HTERT RPE-1 (cell line): ENCODE results near the gene LTBP4.
"Not testable (repeated sequence)": the region's sequence is repeated elsewhere in the genome, so short reads cannot be mapped to it uniquely, and the experiment has no call there.

Source experiments
- in situ Hi-C: fragments of 300-500 bp; cut with MboI; formaldehyde crosslinking; loops from 4 replicates; pipeline ENCODE4 v1.14.3; 2020; ENCODE audit warnings: low sequenced_read_pairs

The LTBP4 gene

GRCh38 chr19:40571831-40572495 is 29.2 kb upstream of the LTBP4 start:
- in situ Hi-C loops, result no loop called here

DNA sequence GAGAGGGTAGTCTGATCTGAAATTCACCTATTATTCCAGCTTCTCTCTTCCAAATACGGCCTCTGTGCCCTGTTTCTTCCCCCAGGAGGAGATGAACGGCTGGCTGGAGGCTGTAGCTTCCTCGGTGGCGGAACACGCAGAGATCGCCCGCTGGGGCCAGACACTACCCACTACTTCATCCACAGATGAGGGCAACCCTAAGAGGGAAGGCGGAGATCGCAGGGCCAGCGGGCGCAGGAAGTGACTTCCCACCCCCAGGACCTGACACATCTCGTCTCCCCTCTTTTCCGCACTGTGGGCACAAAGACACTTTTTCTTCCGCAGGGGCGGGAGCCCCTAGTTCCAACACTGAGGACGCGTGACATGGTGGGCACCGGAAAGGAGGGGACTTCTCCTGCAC is 25.8 kb upstream of the LTBP4 start:
- in situ Hi-C loops, result no loop called here

DNA sequence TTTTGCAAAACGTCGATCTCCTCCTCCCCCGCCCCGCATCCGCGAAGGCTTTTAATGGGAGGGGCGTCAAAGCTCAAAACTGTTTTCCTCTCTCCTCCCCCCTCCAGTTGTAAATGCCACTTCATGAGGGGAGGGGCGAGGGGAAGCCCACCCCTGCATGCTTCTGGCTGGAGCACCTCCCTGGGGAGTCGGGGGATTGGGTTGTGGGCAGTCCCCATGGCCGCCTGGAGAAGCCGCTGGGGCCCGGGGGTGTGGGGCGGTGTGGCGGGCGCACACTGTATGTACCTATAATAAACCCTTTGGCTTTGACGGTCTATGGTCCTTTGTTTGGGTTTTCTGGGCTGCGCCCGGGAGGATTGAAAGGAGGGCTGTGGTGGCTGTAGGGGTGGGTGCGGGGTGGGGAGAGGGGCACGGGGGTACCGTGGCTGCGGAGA is 25.0 kb upstream of the LTBP4 start:
- in situ Hi-C loops, result no loop called here

GRCh38 chr19:40576585-40577451 is 24.4 kb upstream of the LTBP4 start, which contains the start of gene SHKBP1:
SHKBP1 (plus strand) TSS chr19:40576873; CDS start chr19:40576900, 27 bp downstream.
- in situ Hi-C loops, result no loop called here

DNA sequence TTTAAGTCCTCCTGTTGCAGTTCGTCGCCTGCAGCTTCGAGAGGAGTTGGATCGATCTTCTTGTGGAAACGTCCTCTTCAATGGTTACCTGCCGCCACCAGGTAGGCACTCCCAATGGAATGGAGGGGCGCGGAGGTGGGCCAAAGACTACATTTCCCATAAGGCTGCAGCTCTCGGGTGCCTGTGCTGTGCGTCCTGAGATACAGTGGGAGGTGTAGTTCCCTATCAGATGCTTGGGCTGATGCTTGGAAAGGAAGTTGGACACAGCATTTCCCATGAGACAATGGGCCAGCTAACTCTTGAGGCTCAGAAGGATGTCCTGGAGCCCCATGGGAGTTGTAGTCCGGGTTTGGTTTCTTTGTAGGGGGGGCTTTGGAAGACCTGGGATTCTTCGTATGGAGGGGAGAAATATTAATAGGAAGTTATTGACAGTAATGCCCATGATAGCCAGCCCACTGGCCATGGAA is 22.7 kb upstream of the LTBP4 start:
- in situ Hi-C loops, result no loop called here

- in situ Hi-C loops, result no loop called here
These were observed 20.6 kb upstream of the LTBP4 start for GRCh38 chr19:40580619-40581018.

GRCh38 chr19:40581531-40581930 is 19.6 kb upstream of the LTBP4 start:
- in situ Hi-C loops, result no loop called here

GRCh38 chr19:40582467-40582866 is 18.7 kb upstream of the LTBP4 start:
- in situ Hi-C loops, result no loop called here

- in situ Hi-C loops, result no loop called here
These were observed 17.9 kb upstream of the LTBP4 start for GRCh38 chr19:40583283-40583682.

DNA sequence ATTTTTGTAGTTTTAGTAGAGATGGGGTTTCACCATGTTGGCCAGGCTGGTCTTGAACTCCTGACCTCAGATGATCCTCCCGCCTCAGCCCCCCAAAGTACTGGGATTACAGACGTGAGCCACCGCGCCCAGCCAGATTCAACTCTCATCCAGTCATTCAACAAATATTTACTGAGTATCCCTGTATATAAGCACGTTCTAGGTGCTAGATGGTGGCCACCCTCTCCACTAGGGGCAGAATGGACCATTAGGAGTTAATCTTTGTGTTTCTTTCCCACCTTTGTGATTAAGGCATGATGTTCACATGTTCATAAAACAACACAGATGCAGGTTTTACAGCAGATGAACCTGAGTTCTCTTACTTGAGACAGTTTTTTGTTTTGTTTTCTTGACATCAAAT is 17.2 kb upstream of the LTBP4 start:
- in situ Hi-C loops, result no loop called here

- in situ Hi-C loops, result no loop called here
These were observed 15.8 kb upstream of the LTBP4 start for GRCh38 chr19:40585241-40585981.

GRCh38 chr19:40585982-40586422 is 15.2 kb upstream of the LTBP4 start:
- in situ Hi-C loops, result no loop called here

- in situ Hi-C loops, result no loop called here
These were observed 14.6 kb upstream of the LTBP4 start for GRCh38 chr19:40586611-40587010.

DNA sequence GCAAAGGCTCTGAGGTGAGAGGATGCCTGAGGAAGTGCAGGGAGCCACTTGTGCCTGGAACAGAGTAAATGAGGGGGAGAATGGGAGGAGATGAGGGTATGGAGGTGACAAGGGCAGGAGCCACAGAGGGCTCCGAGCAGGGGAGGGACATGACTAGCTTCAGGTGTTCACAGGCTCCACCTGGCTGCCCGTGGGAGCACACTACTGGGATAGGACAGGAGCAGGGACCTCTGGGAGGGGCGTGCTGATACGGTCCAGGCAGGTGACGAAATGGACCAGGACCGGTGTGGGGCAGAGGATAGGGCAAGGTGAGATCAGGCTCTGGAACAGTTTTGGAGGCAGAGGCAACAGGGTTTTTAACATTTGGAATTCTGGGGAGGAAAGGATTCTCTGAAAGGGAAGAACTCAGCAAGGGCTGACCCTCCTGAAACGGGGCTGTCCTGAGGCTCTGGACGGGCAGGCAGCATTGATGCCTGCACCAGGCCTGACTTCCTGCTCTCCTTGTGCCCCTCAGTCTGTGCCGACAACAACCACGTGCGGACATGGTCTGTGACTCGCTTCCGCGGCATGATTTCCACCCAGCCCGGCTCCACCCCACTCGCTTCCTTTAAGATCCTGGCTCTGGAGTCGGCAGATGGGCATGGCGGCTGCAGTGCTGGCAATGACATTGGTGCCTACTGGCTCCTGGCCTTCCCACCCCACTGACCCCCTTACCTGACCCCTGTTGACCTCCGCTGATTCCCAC is 12.9 kb upstream of the LTBP4 start:
- in situ Hi-C loops, result no loop called here

DNA sequence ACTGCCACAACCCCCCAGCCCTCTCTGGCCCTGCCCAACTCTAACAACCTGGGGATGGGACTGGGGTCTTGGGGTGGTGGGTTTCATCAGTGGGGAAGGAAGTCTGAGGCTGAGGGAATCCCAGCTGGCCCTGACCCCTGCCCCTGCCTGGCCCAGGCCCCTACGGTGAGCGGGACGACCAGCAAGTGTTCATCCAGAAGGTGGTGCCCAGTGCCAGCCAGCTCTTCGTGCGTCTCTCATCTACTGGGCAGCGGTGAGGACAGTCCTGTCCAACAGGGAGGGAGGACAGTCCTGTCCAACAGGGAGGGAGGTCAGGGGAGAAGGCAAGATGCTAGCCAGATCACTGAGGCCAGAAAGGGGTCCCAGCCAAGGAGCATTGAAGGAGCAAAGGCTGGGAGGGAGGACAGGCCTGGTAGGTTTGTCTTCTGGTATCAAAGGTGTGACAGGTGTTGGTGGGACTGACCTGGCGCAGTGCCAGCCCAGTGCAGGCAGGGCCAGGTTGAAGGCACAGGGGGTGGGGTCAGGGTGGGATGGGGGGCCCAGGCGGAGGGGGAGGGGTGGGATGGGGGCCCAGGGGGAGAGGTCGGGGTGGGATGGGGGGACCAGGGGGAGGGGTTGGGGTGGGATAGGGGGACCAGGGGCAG is 12.1 kb upstream of the LTBP4 start:
- in situ Hi-C loops, result no loop called here

DNA sequence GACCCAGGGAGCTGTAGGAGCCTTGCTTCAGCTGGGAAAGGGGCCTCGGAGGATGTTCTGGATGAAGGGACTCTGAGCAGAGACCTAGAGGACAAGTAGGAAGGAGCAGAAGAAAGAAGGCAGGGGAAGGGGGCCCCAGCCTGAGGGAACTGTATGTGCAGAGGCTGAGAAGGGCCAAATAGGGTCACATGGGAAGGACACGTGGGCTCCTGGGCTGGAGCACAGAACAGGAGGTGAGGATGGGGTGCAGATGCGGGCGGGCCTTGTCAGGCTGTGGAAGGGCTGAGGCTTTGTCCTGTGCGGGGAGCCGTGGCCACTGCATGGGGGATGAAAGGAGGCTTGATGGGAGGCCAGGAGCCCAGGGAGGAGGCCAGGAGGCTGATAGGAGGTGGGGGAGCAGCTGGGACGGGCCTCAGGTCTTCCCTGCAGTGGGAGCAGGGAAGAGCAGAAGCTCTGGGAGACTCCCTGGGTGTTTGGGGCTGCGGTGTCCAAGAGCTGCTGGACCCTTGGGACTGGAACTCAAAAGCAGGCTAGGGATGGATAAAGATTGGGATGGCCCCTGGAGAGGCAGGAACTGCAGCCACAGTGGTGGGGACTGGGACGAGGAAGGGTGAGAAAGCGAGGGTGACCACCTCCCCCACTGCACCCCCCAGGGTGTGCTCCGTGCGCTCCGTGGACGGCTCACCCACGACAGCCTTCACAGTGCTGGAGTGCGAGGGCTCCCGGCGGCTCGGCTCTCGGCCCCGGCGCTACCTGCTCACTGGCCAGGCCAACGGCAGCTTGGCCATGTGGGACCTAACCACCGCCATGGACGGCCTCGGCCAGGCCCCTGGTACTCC is 11.4 kb upstream of the LTBP4 start:
- in situ Hi-C loops, result no loop called here

- in situ Hi-C loops, result no loop called here
These were observed 10.5 kb upstream of the LTBP4 start for GRCh38 chr19:40590464-40591265.

GRCh38 chr19:40591724-40592123 is 9.4 kb upstream of the LTBP4 start:
- in situ Hi-C loops, result not testable (repeated sequence)
